Jurkat, Clone E6-1 (cell line): ENCODE results near the gene POGZ.
"Not testable (repeated sequence)": the region's sequence is repeated elsewhere in the genome, so short reads cannot be mapped to it uniquely, and the experiment has no call there.

Experiments used
- DNase-seq: peaks from one replicate; pipeline ENCODE4 v3.0.0-alpha.2; 2011; ENCODE audit warnings: low read depth, low spot score
- H3K4me3 ChIP-seq: 2 replicates; pipeline ENCODE4 v1.5.1; 2011; ENCODE audit warnings: mild to moderate bottlenecking, low read length, control low read depth, moderate library complexity

The POGZ gene

DNA sequence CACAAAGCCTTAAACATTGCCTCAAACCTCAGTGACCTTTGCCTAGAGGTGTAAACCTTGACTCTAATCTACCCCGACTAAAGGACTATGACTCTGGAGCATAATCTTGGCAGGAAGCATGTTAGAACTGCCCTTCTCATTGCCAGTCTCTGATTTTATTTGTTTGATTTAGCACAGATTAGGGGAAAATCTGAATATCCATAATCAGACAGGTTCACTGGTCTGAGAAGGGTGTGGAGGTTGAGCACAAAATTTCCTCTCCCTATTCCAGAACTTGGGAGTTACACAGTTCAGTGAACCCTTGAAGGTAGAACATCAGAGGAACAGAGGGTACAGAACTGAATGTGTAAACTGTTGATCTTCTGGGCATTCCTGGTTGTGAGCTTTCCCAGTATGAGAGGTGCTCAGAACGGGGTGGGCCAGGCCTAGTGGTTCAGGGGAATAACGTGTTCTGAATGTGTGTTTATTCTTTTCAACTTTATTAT is 68.2 kb downstream of the POGZ start:
- no peak overlapping the region for H3K4me3 ChIP-seq
- no peak for DNase-seq

DNA sequence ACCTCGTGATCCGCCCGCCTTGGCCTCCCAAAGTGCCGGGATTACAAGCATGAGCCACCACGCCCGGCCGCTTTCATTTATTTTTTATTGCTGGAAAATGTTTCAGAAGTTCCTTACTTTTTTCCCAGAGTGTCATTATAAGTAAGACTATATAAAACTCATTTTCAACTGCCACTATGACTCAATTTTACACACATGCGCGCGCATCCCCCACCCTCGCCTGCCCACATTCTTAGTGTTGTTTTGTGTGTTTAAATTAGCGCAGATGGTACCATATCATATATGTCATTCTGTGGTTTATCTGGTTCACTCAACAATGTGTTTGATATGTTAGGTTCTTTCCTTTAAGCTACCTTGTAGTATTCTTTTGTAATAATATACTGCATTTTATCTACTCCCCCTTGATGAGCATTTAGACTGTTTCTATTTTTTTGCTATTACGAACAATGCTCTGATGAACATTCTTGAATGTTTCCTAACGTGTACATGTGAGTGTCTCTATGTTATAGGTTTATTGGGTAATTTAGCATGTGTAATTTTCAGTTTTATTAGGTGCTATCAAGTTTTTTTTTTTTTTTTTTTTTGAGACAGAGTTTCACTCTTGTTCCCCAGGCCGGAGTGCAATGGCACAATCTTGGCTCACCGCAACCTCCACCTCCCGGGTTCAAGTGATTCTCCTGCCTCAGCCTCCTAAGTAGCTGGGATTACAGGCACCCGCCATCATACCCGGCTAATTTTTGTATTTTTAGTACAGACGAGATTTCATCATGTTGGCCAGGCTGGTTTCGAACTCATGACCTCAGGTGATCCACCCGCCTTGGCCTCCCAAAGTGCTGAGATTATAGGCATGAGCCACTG is 68.8 kb downstream of the POGZ start:
- H3K4me3 ChIP-seq, DNase-seq: not testable (repeated sequence)

DNA sequence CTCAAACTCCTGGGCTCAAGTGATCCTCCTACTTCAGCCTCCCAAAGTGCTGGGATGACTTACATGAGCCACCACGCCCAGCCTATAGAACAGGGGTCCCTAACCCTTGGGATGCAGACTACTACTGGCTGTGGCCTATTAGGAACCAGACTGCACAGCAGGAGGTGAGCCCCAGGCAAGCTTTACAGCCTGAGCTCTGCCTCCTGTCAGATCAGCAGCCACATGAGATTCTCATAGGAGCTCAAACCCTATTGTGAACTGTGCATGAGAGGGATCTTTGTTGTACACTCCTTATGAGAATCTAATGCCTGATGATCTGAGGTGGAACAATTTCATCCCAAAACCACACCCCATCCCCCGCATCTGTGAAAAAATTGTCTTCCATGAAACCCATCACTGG is 73.3 kb downstream of the POGZ start:
- no peak overlapping the region for H3K4me3 ChIP-seq
- no peak for DNase-seq

DNA sequence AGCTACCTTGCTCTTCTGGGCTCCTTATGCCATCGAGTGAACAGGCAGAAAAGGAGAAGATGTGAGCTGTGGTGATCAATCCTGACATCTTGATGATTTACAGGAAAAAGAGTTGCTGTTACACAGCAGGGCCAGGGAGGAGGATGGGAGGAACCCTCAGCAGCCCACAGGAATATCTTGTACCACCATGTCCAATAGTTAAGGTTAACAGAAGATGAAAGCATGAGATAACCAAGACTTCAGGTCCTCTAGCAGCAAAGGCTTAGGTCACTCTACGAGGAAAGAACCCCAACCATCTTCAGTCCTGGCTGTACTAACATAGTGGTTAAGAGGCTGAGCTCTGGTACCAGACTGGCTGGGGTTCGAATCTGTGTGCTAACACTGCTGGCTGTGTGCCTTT is 74.7 kb downstream of the POGZ start:
- DNase-seq = no peak

DNA sequence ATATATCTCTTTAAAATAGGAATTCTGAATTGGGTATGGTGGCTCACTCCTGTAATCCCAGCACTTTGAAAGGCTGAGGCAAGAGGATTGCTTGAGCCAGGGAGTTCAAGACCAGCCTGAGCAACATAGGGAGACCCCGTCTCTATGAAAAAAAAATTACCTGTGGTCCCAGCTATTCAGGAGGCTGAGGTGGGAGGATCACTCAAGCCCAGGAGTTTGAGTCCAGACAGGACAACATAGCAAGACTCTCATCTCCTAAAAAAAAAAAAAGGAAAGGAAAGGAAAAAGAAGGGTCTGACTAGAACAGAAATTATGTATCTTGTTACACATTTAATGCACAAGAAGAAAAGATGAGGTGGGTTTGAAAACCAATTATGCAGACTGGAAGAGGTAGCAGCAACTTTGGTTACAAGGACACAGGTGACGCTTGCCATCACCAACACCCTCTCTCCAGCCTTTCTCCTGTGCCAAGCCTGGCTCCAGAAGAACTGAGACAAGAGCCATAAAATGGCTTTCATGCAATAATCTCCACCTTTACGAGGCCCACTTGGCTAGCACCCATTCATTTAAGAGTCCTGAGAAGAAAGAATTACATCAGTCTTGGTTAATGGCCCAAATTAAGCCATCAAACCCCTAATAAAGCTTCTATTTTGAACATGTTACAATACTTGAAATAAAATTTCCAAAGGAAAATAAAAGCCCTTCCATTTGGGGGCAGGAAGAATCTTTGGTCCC is 82.0 kb downstream of the POGZ start:
- no peak for DNase-seq
- no peak overlapping the region for H3K4me3 ChIP-seq

More for the DNA sequence above, 74.7 kb downstream of the POGZ start:
- no peak overlapping the region for H3K4me3 ChIP-seq

DNA sequence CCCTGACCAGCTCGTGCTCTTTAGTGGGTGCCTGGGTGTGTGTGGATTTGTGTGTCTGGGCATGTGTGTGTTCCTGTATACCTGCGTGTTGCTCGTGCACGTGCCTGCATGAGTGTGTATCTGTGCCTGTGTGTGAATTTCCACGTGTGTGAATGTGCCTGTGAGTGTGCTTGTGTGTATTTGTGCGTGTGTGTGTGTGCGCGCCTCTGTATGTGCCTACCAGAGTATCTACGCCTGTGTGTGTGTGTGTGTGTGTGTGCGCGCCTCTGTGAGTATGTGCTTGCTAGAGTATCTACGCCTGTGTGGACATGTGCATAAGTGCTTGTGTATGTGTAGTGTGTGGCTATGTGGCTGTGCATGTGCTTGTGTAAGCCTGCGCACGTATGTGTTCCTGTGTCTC is 86.1 kb downstream of the POGZ start:
- DNase-seq = no peak
- no peak overlapping the region for H3K4me3 ChIP-seq

DNA sequence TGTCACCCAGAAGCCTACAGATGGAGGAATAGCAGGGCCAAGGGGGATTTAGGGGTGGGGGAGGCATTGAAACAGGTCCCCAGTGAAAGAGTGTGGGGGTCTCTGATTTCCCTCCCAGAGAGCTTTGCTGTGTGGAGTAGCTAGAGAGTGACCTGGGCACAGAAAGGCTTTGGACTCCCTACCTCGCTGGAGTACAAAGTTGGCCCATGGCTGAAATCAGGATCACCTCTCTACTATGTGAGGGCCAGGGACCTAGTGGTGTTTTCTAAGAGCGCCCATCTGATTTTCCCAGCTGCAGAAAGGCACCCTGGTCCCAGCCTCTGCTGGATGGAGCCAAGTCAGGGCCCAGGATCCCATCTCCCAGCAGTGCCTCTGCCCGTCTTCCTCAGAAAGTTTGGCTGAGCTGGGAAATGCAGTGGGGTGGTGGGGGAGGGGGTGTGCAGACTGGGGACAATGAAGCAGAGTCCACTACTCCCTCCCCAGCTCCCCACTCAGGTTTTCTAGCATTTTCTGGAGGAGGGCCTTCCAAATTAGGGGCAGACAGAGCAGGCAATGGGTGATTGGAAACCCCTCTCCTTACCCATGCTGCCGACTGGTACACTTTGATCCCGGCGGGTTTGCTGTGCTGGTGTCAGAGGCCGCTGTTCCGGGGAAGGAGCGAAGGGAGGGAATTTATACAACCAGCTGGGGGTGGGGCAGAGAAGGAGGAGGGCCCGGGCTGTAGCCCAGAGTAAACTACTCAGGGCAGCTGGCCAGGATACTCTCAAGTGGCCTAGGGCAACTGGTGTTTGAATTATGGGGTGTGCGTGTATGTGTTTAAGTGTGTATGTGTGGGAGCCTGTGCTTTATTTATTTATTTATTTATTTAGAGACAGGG is 87.0 kb downstream of the POGZ start, which contains the start of gene SELENBP1:
Gene SELENBP1, minus strand, starts transcription at position 648 of the 877 bp plus-strand sequence. Its CDS starts 64 bp downstream, at position 584.
- no peak within 1 kb of the TSS for H3K4me3 ChIP-seq
- no peak for DNase-seq

DNA sequence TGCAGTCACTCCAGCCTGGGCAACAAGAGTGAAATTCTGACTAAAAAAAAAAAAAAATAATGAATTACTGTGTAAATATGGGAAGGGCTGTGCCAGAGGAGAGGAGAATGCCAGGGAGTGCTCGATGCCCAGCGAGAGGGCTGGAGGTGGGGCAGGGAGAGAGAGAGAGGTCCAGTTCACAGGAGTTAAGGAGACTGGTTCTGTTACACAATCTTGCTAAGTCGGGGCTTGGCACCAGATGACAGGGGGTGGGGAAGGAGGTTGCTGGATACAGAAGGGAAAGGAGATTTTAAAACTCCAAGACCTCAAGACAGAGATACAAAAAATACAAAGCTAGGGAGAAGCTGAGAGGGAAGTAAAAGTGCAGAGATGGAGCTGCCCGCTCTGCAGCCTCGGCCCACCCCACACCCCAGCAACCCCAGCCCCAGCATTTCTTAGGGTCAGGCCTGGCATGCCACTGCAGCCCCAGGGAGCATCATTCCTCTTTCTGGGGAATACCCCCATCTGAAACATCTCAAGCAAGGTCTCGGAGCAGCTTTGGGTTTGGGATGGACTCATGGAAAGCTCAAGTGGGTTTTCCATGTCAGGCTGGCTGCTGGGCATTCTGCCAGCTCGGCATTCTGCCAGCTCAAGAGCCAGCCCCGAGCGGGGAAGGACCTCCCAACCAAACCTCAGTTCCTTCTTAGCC is 87.8 kb downstream of the POGZ start:
- DNase-seq = no peak
- H3K4me3 ChIP-seq = no peak overlapping the region

DNA sequence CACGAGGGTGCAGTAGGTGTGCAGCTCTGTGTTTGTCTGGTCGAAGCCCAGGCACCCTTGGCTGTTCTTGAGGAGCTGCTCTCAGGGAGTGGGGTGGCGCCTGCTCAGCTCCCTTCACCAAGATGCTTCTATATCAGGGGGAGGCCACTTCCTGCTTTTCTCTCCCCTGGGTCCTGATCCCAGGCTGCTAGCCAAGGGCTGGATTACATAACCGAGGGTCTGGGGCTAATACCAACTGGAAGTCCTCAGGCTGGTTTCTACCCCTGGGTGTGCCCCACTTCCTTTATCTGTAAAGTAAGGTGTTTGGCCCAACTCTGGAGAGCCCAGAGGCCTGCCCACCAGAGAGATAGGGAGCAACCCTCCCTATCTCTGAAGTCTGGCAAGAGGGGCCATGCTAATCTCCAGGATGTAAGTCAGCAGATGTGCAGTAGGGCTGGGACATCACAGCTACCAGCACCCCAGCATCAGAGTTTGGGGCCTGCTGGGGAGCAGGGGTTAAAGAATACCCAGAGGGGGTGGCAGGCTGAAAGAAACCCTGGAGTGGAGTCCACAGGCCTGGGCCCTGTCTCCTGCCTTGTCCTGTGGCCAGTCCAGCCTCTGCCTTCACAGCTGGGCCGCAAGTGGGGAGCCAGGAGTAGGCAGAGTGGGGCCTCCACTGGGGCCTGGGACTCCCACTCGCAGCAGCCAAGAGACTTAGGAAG is 88.9 kb downstream of the POGZ start:
- H3K4me3 ChIP-seq = no peak overlapping the region
- DNase-seq = no peak

DNA sequence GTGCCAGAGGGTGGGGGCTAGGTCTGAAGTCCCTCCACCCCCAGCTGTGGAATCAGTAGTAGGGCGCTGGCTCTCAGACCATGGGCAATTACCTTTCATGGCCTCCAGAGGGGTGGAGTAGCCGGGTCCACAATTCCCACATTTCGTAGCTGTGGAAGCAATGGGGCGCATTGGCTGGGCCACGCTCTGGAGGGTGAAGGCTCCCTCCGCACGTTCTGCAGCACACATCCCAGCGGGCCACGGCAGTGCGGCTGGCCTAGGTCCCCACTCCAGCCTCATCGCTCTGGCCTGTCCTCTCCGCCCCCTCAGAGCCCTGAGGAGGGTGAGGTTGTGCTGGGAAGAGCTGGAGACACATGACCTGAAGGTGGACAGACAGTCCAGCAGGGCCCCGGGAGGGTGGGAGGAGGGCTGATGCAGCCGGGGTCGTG is 89.7 kb downstream of the POGZ start:
- H3K4me3 ChIP-seq = no peak overlapping the region
- no peak for DNase-seq

DNA sequence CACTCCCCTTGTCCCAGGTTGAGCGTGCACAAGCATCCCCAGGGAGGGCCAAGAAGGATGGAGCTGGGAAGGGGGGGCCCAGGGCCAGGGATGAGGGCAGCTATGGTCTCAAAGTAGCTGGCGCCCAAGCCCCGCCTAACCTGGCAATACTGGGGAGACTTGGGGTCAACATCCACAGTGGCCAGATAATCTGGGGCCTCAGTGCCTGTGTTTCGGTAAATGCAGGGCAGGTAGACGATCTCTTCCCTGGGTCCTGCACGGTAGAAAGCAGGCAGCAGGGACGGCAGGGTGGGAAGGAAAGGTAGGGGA is 90.0 kb downstream of the POGZ start:
- no peak for DNase-seq

DNA sequence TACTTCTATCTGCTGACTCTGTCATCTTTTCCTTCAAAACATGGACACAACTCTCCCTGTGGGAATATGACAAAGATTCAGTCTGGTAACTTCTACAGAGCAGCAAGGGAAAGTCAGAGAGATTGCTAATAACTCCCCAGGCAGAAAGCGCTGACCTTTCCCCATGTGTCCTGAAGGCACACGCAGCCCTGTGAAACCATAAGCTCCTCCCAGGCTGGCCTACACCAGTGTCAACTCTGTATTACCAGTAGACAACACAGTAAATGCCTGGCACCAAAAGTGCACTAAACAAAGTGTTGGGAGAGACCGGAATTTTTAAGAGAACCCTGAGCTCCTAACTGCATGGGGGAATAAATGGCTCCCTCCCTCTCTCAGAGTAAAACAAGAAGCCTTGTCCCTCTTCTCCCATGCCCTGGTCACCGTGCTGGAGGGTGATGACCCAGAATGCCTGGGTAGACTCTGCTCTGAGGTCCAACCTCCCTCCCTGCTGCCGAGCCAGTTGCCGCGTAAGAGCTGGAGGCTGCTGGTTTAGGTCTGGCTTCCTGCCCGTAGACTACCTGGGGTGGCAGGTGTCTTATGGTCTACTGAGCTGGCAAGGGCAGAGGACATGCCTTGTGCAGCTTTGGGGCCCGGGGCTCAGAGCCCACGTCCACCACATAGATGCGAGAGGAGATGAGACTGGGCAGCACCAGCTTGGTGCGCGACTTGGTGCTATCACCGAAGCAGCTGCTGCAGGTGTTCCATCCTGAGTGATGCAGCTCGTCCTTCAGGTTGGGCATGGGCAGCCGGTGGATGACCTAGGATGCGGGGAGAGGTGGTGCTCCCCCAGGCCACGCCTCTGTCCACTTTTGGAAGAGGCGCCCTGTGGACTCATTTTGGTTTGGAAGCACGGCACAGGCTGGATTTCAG is 90.6 kb downstream of the POGZ start:
- DNase-seq = no peak
- H3K4me3 ChIP-seq = no peak overlapping the region

More for the DNA sequence above, 90.0 kb downstream of the POGZ start:
- no peak overlapping the region for H3K4me3 ChIP-seq

DNA sequence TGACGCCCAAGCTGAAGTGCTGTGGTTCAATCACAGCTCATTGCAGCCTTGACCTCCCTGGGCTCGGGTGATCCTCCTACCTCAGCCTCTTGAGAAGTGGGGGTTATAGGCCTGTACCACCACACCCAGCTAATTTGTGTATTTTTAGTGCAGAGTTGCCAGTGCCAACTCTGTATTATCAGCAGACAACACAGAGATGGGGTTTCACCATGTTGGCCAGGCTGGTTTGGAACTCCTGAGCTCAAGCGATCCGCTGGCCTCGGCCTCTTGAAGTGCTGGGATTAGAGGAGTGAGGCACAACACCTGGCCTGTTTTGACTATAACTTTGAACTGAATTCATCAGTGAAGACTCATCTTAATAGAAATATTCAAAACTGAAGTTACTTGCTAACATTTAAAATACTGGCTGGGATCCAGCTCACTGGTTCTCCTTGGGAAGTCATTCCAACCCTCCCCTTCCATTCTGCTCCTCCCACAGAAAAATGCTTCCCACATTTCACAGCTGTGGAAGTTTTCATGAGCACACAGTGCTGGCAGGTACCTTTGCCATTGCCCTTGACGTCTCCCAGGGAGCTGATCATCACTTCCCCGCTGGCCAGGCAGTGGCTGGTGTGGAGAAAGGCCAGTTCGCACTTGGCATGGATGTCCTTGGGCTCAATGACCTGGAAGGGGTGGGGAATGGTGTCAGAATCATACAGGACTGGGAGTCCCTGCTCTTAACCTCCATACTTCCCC is 91.5 kb downstream of the POGZ start:
- H3K4me3 ChIP-seq = no peak overlapping the region
- DNase-seq = no peak

DNA sequence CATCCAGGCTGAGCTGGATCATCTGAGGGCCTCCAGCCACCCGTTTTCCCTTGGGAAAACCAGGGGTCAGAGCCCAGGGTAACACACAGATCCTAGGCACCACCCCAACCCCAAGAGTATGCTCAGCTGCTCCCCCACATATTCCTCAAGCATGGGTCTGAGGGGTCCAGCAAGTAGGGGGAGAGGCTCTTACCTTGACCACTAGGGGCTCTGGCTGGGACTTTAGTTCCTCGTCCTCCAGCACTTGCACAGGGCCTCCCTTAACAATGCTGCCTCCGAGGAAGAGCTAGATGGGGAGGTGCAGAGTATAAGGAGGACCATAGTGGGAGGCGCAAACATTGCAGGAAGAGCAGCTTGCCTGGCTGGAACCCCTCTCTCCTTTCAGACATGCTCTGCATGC is 94.3 kb downstream of the POGZ start:
- H3K4me3 ChIP-seq = no peak overlapping the region
- no peak for DNase-seq

DNA sequence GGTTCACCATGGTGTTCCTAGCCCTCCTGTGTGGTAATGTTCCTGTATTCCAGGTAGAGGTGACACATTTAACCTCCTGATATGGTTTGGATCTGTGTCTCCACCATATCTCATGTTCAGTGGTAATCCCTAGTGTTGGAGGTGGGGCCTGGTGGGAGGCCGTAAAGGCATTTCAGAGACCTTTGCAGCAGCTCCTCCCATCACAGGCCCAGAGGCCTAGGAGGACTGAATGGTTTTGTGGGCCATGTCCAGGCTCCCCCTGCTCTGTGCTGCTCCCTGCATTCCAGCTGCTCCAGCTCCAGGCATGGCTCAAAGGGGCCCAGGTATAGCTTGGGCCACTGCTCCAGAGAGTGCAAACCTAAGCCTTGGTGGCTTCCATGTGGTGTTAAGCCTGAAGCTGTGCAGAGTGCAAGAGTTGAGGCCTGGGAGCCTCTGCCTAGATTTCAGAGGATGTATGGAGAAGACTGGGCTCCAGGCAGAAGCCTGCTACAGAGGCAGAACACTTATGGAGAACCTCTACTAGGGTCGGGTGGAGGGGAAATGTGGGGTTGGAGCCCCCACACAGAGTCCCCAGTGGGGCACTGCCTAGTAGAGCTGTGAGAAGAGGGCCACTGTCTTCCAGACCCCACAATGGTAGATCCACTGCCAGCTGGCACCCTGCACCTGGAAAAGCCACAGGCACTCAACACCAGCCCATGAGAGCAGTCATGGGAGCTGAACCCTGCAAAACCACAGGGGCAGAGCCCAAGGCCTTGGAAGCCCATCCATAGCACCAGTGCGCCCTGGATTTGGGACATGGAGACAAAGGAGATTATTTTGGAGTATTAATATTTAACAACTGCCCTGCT is 96.8 kb downstream of the POGZ start:
- H3K4me3 ChIP-seq = no peak overlapping the region

DNA sequence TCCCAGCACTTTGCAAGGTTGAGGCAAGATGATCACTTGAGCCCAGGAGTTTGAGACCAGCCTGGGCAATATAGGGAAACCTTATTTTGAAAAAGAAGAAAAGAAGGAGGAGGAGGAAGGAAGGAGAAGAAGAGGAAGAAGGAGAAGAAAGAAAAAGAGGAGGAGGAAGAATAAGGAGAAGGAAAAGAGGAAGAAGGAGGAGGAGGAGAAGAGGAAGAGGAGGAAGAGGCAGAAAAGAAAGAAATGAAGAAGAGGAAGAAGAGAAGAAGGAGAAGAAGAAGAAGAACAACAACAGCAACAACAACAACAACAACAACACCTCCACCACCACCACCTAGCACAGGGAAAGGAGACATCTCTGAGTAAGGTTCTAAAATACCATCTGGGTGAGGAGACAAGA is 97.4 kb downstream of the POGZ start:
- no peak for DNase-seq

More for the DNA sequence above, 96.8 kb downstream of the POGZ start:
- no peak for DNase-seq

More for the DNA sequence above, 97.4 kb downstream of the POGZ start:
- no peak overlapping the region for H3K4me3 ChIP-seq
